SKM-1 treated with dmso at 0.1 percent for 144 hours (cell line): ENCODE results near the gene YES1.

Experiments used
- DNase-seq: peaks from one replicate; lab custom pipeline; 2025; ENCODE audit not compliant: unreplicated experiment; lab: John Stamatoyannopoulos, UW

YES1 gene

DNA sequence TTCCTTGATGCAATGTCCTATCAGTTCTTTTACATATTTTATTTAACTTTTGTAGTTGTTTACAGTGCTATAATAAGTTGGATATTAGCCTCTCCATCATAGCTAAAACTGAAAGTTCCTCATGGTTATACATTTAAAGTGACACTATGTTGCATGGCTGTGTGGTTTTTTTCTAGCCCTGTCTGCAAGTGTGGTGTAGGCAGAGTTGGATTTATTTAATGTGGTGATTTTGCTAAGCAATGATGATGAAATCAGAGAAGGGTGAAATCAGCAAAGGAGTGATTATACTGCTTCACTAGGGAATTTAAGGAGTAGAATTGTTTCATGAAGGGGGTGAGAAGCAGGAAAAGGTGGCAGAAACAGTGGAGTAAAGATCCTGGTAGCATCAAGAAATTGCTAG is 81.3 kb downstream of the YES1 start:
- no peak for DNase-seq

DNA sequence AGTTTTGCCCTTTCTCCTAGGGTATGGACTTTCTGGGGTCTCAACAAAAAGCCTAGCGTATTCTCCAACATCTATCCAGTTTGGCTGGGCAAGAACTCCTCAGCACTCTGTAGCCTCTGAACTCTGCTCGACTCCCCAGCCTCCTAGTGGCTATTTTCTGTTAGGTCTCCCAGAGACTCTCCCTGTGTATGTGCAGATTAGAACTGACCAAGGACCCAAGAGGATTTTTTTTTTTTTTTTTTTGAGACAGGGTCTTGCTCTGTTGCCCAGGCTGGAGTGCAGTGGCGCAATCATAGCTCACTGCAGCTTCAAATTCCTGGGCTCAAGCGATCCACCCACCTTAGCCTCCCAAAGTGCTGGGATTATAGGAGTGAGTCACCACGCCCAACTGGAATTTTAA is 81.9 kb downstream of the YES1 start:
- peak; percentile 11 for DNase-seq

DNA sequence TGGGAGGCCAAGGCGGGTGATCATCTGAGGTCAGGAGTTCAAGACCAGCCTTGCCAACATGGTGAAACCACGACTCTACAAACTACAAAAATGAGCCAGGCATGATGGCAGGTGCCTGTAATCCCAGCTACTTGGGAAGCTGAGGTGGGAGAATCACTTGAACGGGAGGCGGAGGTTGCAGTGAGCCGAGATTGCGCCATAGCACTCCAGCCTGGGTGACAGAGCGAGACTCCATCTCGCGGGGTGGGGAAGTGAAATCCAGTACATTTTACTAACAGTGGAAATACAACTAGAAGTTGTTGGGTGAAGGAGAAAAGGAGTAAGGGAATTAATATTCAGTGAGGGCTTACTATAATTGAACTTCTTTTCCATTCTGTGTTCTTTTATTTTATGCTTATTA is 86.4 kb downstream of the YES1 start:
- DNase-seq: no peak

DNA sequence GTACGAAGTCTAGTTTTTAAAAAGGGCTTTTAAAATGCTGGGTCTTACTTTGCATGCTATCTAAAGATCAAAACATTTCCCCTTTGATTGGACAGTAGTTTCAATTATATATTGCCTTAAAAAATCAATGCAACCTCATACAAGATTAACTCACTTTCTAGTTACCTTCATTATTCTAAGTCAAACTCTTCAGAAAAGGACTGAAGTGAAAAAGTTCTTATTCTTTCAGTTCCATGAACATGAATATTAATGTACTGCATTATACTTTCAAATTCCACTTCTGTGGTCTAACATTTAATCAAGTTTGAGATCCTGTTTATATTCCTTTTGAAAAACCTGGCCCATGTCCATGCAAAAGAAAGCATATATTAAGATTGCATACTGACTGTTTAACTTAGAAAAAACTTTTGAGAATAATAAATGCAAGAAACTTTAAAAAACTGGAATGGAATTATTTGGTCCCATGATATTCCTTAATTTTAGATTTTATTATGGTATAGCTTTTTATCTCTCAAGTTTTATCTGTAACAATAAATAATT is 88.4 kb downstream of the YES1 start:
- no peak for DNase-seq

DNA sequence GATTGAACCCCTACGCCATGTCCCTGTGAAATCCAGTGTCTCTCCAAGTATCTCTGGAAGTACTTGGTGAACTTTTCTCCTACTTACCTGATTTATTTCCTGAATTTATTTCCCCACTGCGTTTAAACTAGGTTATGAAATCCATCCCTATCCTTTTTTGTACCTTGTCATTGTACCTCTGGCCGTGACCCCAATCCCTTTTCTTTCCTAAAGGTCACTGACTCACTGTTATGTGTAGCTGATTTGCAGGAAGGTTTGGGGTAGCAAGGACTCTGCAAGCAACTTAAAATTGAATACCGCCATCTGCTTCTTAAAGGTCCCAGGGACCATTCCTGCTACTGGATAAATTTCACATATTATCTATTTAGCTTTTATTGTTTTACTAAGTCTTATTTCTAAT is 95.0 kb downstream of the YES1 start:
- DNase-seq: no peak

DNA sequence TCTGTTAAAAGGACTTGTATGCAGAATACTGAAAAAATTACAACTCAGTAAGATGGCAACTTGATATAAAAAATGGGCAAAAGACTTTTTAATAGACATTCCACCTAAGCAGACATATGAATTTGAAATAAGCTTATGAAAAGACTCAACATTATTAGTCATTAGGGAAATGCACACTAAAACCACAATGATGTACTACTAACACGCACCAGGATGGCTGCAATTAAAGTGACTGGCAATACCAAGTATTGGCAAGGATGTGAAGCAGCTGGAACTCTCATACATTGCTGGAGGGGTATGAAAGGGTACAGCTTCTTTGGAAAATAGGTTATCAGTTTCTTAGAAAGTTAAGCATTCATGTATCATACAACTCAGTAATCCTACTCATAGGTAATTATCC is 96.4 kb downstream of the YES1 start:
- no peak for DNase-seq

DNA sequence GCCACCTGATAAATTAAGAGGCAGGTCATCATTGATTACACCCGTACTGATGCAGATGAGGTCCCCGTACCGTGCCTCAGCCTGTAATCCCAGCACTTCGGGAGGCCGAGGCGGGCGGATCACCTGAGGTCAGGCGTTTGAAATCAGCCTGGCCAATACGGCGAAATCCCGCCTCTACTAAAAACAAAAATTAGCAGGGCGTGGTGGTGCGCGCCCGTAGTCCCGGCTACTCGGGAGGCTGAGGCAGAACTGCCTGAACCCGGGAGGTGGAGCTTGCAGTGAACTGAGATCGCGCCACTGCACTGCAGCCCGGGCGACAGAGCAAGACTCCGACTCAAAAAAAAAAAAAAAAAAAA is 98.9 kb downstream of the YES1 start:
- DNase-seq: no peak

DNA sequence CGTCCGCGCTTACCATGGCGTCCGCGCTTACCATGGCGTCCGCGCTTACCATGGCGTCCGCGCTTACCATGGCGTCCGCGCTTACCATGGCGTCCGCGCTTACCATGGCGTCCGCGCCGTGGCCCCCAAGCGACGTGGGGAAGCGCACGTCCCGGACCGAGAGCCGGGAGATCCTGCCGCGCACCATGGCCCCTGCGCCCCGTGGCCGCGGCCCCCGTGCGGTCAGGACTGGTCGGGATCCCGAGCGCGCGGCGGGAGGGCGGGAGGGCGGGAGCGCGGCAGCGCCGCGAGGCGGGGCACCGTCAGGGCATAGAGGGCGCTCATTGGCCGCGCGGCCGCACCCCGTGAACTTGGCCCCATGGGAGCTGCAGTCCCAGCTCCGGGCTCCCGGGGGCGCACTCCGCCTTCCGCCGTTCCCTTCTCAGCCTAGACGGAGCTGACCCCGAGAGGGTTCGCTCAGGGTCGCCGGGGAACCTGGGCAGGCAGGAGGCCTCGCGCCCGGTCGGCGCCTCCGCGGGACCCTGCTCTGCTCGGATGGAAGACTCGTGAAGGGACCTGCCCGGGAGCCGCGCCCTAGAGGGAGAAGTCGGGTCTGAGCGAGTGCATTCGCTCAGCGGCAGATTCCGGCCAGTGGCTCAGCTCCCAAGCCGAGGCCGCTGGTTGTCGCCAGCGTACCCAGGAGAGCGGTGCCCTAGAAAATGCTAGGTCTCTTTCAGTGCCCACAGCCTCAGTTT is 99.5 kb downstream of the YES1 start, which contains the start of gene ENOSF1:
ENOSF1 (minus strand) TSS at position 230 of the 734 bp plus-strand sequence; CDS start at position 187, 43 bp downstream.
- DNase-seq: peak; percentile 77

DNA sequence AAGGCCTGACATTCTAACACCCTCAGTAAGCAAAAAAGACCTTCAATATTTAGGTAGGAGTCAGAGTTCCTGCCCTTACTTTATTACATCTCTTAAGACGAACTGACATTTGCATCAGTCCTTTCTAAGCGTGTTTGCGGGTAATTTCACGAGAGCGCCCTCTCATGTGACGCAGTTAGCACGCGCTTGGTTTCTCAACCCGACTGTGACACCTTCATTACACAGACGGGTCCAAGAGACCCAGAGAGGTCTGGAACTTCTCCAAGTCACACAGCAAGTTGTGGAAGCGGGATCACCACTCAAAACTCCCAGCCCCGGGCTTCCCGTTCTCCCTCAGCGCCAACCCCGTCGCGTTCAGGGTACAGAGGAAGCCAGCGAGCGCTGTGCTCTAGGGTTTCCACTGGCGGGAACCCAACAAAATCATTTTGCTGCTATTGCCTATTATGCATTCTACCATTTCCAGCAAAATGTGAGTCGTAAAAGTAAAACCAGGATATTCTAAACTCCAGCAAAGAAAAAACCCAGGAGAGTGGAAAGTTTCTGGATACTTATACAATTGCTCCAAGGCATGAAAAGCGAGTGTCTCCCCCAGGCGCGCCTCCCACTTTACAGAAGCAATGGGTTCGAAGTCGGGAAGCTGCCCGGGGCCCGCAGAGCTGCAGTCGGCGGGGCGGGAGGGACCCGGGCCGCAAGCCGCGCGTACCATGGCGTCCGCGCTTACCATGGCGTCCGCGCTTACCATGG is 100.2 kb downstream of the YES1 start:
- peak; percentile 56 for DNase-seq

DNA sequence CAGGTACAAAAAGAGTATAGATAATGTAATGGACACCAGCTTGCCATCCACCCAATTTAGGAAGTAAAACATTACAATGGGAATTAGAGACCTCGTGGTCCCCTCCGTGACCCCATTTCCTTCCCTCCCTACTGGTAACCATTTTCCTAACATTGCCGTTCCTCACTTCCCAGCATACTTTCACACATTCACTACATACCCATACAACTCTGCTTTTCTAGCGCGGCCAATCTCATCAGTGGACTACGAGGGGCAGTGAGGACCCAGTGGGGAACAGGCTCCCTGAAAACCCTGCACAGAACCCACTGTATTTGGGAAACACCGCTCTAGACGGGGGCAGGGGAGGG is 100.8 kb downstream of the YES1 start:
- peak; percentile 10 for DNase-seq

DNA sequence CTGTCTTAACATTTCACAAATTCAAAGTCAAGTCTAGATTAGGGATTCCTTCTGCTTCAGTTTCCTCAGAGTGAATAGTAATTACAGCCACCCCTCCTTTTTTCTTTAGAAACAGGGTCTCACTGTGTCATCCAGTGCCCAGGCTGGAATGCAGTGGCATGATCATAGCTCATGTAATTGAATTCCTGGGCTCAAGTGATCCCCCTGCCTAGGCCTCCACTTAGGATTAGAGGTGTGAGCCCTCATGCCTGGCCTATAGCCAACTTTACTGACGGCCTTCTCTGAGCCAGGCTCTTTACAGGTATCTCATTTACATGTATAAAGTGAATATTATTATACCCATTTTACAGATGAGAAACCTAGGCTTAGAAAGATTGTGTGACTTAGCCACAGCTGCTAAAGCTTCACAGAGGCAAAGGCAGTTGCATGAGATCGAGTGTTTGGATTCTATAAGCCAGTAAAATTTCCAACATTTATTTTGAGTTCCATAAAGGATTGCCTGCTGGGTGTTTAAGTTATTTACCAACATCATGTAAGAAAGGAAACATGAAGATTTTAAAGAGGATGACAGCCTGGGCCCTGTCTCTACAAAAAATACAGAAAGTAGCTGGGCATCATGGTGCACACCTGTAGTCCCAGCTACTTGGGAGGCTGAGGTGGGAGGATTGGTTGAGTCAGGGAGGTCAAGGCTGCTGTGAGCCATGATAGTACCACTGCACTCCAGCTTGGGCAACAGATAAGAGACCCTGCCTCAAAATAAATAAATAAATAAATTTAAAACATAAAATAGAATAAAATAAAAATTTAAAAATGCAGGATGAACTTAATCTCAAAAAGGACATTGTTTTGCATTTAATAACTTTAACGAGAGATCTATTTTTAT is 101.4 kb downstream of the YES1 start:
- DNase-seq: no peak

DNA sequence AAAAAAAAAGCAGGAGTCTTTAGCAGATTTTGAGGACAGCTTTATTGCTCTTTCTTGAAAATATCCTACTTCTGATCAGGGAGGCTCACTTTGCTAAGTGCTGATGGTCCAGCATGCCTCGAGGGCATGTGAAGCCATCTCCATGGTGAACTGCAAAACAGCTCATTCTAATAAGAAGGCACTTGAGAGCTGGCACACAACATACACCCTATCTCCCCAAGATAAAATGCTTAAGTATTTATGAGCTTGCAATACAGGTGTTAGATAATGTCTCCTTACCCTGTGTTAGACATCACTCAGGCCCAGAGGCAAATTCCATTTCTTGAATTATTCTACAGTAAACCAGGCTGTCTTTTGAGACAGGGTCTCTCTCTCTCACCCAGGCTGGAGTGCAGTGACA is 102.3 kb downstream of the YES1 start:
- DNase-seq: no peak

DNA sequence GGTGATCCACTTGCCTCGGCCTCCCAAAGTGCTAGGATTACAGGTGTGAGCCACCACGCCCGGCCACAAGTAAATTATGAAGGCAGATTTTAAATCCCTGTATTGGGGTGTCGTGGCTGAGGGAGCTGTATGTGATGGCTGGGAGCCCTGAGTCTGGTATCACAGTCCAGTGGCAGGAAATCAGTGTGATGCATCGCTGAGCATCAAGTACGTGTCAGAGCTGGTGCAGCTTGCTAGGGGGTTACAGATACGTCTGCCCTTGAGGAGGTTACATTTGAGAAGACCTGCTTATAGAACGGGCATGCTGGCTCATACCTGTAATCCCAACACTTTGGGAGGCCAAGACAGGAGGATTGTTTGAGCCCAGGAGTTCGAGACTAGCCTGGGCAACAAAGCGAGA is 103.9 kb downstream of the YES1 start:
- DNase-seq: no peak

DNA sequence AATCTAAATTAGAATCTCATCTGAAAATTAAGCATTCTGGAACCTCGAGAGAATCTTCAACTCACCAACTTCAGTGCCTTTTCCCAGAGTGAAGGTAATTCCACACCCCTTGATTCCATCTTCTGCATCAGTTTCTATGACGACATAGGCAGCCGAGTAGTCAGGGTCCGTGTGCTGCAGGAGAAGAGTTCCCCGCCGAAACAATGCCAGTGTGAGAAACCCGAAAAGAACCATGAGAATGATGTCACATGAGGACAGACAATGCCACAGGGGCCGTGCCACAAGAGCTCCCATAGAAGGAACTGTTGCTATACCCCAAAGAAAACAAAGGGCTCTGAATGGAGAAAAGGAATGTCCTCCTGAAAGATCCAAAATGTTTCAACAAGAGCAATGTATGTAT is 105.6 kb downstream of the YES1 start:
- DNase-seq: no peak

DNA sequence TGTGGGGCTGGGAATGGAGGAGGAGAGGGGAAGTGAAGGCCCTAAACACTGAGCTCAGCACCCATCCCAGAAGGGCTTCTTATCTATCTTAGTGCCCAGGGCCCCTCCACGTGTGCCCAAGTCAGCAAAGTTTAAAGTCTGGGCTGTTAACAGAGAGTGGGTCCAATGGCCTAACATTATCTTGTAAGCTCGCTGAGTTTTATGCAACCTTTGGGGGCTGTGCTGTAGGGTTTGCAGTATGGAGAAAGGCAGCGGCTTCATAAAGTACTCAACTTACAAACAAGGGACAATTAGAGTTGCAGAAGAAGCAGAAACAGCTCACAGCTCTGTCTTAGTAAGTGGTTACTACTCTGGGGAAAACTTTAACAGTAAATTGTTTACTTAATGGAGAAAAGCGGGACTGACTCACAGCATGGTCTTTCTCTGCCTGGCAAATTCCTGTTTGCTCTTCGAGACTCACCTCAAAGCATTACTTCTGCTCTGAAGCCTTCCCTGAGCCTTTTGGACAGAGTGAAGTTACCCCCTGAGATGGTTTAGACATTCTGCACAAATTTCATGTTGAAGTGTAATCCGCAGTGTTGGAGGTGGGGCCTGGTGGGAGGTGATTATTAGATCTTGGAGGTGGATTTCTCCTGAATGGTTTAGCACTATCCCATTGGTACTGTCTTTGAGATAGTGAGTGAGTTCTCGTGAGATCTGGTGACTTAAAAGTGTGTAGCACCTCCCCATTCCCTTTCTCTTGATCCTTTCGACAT is 108.7 kb downstream of the YES1 start:
- DNase-seq: no peak

DNA sequence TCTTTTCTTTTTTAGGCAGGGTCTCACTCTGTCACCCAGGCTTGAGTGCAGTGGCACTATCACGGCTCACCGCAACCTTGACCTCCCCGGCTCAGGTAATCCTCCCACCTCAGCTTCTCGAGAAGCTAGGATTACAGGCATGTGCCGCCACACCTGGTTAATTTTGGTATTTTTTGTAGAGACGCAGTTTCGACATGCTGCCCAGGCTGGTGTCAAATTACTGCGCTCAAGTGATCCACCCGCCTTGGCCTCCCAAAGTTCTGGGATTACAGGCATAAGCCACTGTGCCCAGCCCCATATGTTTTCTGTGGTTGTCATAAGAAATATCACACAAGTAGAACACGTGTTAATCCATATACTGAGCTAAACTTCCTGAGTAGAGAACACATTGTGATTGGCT is 114.2 kb downstream of the YES1 start:
- no peak for DNase-seq

DNA sequence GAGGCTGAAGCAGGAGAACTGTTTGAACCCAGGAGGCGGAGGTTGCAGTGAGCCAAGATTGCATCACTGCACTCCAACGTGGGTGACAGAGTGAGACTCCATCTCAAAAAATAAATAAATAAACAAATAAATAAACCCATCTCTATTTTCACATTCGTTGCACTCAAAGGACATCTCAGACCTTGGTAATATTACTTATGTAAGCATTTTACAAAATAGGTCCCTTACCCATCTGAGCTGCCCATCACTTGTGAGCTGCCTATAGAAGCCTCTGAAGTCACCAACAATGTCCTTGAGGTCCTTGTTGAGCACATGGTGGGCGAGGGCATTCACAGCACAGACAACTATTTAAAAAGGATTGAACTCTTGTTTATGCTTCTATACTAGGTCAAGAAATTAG is 115.0 kb downstream of the YES1 start:
- DNase-seq: no peak

DNA sequence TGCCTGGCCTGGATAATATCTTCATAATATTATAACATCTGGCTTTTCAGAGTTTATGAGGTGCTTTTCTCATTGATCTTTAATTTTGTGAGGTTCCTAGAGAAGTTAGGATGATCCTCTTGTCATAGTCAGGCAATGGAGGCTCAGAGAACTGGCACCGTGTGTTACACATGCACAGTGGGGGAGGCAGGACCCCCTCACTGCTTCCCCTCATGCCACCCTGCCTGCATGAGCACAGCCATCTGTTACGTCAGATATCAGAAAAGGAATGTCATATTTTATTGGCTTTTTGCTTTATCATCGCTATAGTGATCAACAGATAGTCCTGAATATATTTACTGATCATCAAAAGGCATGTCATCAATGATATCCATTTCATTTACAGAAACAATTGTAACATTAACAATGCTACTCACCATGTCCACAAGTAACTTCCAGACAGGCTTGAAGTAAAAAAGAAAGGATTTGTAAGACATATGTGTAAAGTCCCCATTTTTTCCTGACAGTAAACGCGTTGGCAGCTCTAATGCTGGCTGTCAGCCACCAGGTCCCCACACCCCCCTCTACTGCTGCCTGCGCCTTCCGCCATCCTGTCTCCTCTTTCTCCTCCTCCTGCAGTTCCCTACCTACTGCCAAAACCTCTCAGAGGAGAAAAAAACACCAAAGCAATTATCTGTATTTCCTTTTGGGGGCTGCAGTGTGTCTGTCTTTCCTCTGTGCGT is 118.4 kb downstream of the YES1 start:
- no peak for DNase-seq

DNA sequence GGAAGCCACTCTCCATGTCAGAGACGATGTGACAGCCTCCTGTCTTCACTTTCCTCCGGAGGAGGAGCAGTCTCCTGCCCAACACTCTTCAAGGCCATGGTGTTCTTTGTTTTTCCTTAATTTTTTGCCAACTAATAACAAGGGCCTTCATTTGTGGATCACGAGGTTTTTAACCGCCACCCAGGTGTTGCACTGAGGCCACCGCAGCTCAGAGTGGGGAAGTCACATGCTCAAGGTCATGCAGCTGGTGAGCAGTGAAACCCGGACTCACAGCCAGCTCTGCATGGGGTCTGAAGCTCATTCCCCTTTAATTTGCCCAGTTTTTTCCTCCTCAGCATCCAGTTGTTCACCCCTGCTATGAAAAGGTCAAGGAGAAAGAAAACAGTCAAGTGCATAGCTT is 119.2 kb downstream of the YES1 start:
- DNase-seq: no peak

DNA sequence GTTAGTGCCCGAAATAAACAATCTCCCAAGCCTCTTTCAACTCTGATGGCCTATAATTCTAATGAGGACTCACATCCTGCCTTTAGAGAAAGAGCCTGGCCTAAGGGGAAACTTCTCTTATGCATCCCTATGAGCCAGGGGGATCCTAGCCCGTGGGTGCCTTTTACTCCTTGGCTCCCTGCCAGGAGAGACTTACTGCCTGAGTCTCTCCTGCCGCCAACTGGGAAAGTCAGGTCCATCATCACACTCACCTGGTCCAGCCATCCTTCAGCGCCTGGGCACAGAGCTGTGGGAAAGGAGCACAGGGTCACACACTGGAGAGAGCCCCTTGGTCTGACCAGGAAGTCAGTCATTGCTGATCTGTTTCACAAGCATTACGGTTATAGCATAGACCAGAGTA is 123.7 kb downstream of the YES1 start:
- no peak for DNase-seq
